HEK293T (cell line): ENCODE results near the gene OR13J1.
"Not testable (repeated sequence)": the region's sequence is repeated elsewhere in the genome, so short reads cannot be mapped to it uniquely, and the experiment has no call there.

Source experiments
- ARNT ChIP-seq: fragments of 450-650 bp; IDR thresholded peaks from 2 replicates; pipeline ENCODE4 v1.6.1; 2017; ENCODE audit warnings: mild to moderate bottlenecking
- BHLHE40 ChIP-seq: fragments of 450-650 bp; IDR thresholded peaks from 2 replicates; pipeline ENCODE4 v1.6.1; 2016; ENCODE audit warnings: mild to moderate bottlenecking, moderate library complexity, borderline replicate concordance
- CTBP1 ChIP-seq: fragments of 450-650 bp; IDR thresholded peaks from 2 replicates; pipeline ENCODE4 v1.6.1; 2016; ENCODE audit warnings: borderline replicate concordance
- FOXA1 ChIP-seq: fragments of 450-650 bp; IDR thresholded peaks from 2 replicates; pipeline ENCODE4 v1.6.1; 2016; ENCODE audit warnings: mild to moderate bottlenecking
- FOXM1 ChIP-seq: fragments of 450-650 bp; IDR thresholded peaks from 2 replicates; pipeline ENCODE4 v1.6.1; 2017; ENCODE audit warnings: mild to moderate bottlenecking, borderline replicate concordance
- L3MBTL2 ChIP-seq: fragments of 450-650 bp; conservative IDR thresholded peaks from 2 replicates; pipeline ENCODE4 v1.6.1; 2016; ENCODE audit warnings: mild to moderate bottlenecking
- NFRKB ChIP-seq: fragments of 450-650 bp; IDR thresholded peaks from 2 replicates; pipeline ENCODE4 v1.6.1; 2016; ENCODE audit warnings: mild to moderate bottlenecking, moderate library complexity
- PKNOX1 ChIP-seq: fragments of 450-650 bp; IDR thresholded peaks from 2 replicates; pipeline ENCODE4 v1.6.1; 2016
- SP1 ChIP-seq: fragments of 450-650 bp; IDR thresholded peaks from 2 replicates; pipeline ENCODE4 v1.6.1; 2017
- TARDBP ChIP-seq: fragments of 450-650 bp; IDR thresholded peaks from 2 replicates; pipeline ENCODE4 v1.6.1; 2016
- ZNF384 ChIP-seq: fragments of 450-650 bp; IDR thresholded peaks from 2 replicates; pipeline ENCODE4 v1.6.1; 2016

GRCh38 chr9:35884908-35885307 is 14.7 kb upstream of the OR13J1 start:
- not testable (repeated sequence) for TF ChIP-seq SP1, FOXM1, NFRKB, BHLHE40, ZNF384, TARDBP, CTBP1, L3MBTL2, ARNT, FOXA1, PKNOX1
